GM19468 (cell line): ENCODE results near the gene FCGR3A.

ENCODE experiments used
- ATAC-seq: cut with Tn5 transposase; IDR thresholded peaks from one replicate; pipeline ENCODE4 v1.9.1; 2021; ENCODE audit warnings: mild to moderate bottlenecking, moderate library complexity, moderate number of reproducible peaks; ENCODE audit not compliant: unreplicated experiment; ENCODE audit errors: extremely low read depth

FCGR3A gene

GRCh38 chr1:161506336-161507223 is 43.0 kb downstream of the FCGR3A start:
- no peak for ATAC-seq

GRCh38 chr1:161505686-161506085 is 43.9 kb downstream of the FCGR3A start:
- ATAC-seq: no peak

- ATAC-seq: no peak
These were observed 46.2 kb downstream of the FCGR3A start for GRCh38 chr1:161503394-161503748.

- ATAC-seq: no peak
These were observed 46.8 kb downstream of the FCGR3A start for GRCh38 chr1:161502641-161503393.

GRCh38 chr1:161502181-161502580 is 47.4 kb downstream of the FCGR3A start:
- no peak for ATAC-seq

GRCh38 chr1:161501234-161501633 is 48.4 kb downstream of the FCGR3A start:
- no peak for ATAC-seq

GRCh38 chr1:161499099-161500039 is 50.2 kb downstream of the FCGR3A start:
- ATAC-seq: no peak

GRCh38 chr1:161498646-161499045 is 51.0 kb downstream of the FCGR3A start:
- no peak for ATAC-seq

- ATAC-seq: no peak
These were observed 51.7 kb downstream of the FCGR3A start for GRCh38 chr1:161497961-161498360.

- no peak for ATAC-seq
These were observed 54.1 kb downstream of the FCGR3A start for GRCh38 chr1:161495490-161495889.

- no peak for ATAC-seq
These were observed 55.4 kb downstream of the FCGR3A start for GRCh38 chr1:161494091-161494735.

GRCh38 chr1:161492827-161493226 is 56.8 kb downstream of the FCGR3A start:
- ATAC-seq: no peak
